ENCODE data around the gene ACOXL.
"Not testable (repeated sequence)": the region's sequence is repeated elsewhere in the genome, so short reads cannot be mapped to it uniquely, and the experiment has no call there.

ACOXL gene

DNA sequence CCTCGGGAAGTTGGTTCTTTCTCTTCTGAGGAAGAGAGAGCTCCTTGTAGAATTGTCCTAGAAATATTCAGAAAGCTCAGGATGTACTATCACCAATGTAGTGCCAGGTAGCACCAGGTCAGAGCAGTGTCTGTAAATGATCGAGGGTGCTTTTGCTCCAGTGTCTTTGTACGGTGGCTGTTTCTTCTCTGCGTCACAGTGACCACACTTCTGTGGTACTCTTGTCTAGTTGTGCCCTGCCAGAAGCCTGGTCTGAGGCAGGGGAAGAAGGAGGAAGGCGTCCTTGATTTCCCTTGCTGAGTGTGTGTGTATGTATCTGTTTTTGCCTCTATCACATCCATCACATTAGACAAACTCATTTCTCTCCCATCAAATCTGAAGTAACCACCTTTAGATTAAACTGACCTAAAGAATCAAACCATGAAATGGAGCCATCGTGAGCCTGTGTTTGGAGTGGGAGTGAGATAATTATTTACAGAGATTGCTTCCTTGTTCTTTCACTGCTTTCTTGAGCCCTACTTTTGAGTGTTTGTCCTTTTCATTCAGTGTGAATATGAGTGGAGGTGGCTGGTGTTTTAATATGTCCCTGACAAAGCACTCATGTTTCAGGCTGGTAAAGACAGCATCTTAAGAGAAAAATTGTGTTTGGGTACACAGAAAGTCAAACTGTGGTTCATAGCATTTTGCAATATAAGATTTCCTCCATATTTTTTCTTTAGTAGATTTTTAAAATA is 97.2 kb downstream of the ACOXL start:
- DNase-seq (ENCODE audit: low read depth): no peak

DNA sequence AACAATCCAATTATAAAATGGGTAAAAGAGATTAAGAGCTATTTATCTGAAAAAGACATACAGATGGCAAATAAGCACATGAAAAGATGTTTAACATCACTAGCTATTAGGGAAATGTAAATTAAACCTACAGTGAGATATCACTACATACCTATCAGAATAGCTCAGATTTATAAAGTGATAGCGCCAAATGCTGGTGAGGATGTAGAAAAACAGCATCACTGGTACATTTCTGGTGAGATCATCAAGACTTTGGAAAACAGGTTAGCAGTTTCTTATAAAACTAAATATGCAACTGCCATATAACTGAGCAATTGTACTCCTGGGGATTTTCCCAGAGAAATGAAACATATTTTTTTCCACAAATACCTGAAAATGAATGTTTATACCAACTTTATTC is 100.4 kb downstream of the ACOXL start:
- DNase-seq (ENCODE audit: low read depth): no peak

DNA sequence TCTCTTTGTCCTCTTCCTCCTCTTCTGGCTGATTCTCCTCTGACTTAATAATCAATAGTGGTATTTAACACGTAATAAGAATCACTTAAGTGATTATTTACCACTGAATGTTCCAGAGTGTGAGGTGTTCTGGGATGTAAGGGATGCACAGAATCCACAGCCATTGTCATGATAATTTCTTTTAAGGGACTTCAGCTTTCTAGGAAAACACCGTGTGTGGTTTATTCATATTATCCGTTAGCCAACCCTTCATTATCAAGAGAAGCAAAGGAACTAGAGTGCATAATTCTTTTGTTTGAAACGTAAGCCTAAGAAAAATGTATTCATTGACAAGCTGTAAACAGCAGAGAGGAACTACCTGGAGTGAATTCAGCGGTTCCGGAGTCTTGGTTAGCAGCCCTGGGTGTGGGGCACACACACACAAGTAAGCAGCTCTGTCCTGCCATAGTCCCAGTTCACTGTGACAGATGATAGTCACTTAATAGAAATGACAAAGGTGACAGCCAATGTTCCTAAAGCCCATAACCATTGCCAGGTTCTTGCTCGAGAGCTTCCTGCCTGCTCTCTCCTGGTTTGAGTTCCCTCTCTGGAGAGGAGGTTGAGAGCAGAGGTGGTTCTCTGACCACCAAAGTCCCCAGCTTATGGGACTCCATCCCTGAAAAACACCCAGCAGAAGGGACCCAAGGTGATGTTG is 101.9 kb downstream of the ACOXL start:
- DNase-seq (ENCODE audit: low read depth): no peak

DNA sequence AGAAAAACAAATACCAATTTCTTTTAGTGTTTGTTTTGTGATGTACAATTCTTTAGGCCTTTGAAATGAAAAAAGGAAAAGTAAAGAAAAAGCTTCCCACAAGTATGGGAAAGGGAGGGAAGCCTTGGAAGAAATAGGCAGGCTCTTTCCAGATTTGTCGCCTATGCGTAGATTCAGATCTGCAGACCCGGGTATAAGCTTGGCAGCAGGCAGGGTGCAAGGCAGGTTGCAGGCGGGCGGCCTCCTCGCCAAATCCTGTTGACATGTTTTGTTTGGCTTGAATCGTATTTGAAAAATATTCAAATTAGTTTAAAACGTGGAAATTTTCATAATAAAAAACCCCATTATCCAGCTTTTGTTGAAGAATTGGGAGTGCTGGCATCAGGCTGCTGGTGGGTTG is 104.3 kb downstream of the ACOXL start:
- DNase-seq (ENCODE audit: low read depth): no peak

DNA sequence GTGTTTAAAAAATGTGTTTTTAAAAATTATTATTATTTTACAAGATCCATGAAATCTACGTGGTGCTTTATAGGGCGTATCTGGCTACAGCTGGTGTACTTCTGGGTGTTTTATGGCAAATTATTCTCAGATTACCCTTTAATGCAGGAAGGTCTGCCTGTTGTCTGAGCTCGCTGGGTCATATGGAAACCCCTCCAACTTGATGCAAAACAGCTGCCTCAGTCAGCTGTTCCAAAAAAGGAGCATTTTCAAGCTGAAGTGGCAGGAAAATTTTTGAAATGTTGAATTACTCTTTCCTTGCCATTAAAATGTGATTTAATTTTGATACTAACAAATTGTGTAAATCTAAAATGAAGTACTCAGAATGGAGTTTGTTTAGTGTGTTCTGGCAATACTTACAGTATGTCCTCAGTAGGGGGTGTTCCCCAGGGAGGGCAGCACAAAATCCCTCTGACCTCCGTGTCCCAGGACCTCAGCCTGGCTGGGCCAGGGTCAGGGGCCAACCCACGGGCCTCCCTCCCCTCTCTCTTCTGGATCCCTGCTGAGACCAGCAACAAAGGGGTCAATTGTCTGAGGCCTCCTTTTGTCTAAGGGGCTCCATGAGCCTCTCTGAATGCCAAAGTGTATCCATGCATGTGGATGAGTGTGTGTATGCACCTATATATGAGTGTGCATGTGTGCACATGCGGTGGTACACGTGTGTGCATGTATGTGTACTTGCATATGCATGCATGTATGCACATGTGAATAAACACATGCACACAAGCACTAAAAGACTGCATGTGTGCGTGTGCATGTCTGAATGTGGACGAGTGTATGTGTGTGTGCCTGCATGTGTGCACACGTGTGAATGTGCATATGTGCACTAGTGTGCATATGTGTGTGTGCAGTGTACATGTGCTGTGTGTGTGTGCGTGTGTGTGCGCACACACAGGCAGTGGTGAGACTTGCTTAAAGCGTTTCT is 105.4 kb downstream of the ACOXL start:
- no peak for DNase-seq (ENCODE audit: low read depth)

DNA sequence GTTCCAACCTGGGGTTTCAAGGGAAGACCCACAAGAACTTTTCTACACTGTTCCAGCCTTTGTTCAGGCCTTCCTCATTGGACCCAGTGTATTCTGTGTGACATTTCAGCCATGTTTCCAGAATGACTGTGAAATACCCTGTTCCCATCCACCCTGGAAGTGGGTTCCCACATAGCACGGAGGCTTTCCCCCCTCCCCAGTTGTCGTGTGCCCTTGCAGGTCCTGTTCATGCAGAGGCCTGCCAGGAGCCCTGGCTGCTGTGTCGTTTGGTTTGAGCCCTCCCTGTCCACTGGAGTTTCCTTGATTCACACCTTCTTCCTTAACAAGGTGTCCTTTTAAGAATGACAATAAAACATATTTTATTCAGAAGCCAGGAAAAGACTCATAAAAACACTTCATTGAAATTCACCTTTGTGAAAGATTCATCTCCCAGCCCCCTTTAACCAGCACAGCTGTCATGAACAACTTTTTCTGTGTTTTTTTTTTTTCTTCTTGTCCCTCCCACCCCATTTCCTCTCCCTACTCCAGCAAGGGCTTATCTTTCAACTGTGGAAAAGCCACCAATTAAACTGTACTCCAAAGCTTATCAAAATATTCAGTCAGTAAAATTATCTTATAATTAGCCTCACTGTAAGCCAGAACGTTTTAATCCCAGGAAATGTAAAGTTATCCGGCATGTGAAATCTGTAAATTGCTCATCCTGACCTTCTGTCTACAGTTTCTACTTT is 106.4 kb downstream of the ACOXL start:
- DNase-seq (ENCODE audit: low read depth): no peak

DNA sequence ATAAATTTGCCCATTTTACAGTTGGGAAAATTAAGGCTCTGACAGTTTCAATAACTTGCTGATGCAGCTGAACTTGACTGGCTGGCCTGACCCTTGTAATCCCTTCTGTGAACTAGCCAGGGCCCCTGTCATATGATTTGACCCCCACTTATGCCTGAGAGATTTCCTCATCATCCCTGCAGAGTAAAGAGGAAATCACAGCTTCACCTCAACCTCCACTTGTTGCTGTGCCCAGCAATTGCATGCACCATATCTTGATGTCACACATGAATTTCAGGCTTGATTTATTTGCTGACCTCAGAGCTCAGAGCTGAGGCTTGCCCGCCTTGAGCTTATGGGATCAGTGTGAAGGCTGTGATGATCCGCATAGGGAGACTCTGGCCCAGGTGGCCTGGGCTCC is 108.1 kb downstream of the ACOXL start:
- no peak for DNase-seq (ENCODE audit: low read depth)

DNA sequence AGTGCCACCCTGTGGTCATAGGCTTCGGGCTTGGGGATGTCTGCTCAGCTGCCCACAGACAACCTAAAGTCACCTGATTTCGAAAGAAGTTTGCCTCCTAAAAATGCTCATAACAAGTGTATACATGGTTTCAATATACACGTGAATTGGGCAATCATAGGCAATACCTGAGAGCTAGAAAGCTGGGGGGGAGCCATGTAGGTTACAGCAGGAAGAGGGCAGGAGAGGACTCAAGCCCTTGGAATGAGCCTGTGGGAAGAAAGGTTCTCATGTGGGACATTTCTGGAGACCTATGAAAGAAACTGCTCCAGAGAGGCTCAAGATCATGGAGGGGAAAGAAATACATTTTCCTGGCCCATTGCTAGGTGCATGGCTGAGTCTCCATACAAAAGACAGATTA is 109.7 kb downstream of the ACOXL start:
- DNase-seq (ENCODE audit: low read depth): no peak

DNA sequence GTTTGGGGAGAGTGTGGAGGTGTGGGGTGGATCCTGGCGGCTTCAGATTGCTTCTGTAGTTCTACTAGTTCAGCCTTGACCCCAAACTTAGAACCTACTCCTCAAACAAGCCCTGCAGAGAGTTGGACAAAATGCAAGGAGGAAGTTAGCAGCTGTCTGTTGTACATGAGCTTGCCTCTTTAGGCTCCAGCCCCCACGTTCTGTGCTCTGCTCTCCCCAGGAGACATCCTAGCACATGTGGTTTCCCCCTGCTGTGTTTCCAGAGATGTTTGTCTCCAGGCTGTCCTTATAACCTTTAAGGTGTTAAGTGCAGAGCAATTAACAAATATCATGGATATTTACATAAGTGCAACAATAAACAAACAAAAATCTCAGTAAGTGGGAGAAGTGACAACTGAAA is 111.1 kb downstream of the ACOXL start:
- DNase-seq (ENCODE audit: low read depth): no peak

DNA sequence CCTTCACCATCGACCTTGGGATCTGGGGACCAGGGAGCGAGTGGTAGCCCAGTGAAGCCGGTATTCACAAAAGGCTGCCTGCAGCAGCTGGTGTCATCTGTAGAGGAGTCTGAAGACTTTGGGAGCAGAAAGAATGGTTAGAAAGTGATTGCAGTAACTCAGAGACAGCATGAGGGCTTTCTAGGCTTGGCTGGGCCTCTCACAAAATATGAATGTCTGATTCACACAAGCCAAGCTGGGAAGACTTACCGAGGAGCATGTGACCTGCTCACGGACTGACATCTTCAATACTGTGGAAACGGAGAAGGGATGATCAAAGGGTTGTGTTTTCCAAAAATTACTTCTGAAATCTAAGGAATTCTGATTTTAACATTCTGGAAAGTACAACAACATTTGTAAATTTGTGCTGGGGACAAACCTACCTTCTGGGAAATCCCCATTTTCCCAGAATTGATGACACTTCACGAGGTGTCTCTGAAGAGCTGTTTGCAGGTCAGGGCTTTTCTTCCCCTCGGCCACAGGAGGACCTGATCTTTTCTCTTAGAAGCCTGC is 111.7 kb downstream of the ACOXL start:
- DNase-seq (ENCODE audit: low read depth): no peak

DNA sequence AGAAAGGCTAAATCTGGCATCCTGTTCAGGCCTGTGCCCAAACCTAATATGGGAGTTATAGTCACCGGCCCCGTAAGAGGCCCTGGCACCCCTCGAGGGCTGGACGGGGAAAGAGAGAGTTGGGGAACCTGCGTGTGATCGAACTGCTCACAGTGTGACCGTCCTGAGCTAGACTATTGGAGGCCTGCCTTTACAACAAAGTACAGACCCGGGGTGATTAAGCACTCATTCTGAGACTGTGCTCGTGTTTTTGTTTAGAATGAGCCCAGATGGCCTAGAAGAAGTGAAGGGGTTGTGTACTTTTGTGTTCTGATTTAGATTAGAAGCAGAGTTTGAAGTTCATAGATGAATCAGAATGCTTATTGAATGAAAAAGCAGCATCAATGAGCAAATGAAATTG is 115.3 kb downstream of the ACOXL start:
- no peak for DNase-seq (ENCODE audit: low read depth)

DNA sequence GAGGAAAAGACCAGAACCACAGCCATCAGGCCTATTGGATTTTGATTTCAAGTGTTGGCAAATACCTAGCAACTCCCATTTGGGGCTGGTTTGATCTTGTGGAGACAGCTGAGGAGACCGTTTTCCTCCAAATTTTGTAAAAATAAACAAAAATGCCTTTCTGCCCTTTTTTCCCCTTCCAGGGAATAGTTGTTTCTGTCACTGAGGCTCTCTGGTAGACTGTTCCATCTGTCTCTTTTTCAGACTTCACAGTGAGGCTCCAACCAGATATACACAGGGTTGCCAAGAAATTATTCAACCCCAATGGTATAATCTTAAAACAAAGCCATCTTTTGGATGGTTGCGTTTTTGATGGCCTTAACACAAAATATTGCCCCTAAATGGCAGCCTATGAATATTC is 115.7 kb downstream of the ACOXL start:
- no peak for DNase-seq (ENCODE audit: low read depth)

DNA sequence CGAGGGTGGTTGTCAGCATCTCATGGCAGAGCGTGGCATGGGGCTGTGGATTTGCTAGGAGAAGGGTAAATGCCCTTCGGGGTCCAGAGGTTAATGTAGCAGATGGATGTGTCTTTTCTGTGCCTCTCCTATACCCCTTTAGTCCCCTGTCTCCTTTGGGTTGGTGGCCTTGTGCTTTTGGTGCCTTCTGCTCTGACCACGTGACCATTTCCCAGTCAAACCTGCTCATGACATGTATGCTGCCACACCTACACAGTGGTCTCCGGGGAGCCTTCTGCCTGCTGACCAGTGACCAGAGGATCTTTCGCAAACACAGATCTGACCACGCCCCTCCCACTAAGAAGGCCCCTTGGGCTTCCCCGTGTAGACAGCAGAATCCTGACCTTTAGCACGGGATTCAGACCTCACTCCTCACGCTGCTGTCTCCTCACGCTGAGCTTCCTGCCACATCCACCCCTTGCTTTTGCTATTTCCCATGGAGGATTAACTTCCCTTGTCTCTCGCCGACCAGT is 116.2 kb downstream of the ACOXL start:
- DNase-seq (ENCODE audit: low read depth): no peak

DNA sequence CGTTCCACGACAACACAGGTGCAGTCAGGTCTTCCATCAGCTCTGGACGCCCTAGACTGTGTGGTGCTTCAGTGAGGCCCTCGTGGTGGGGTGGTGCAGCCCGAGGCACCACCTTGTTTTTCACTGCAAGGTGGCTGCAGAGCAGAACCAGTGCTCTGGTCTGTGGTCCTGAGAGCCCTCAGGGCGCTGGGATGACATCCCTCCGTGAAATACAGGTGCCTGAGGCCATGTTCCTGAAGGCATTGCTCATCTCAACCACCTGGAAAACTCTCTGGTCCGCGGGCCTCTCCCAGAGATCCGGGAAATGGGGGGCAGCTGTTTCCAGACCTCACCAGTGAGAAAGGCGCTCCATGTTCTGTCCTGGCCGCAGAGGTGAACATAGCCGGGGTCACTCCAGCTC is 119.2 kb downstream of the ACOXL start:
- no peak for DNase-seq (ENCODE audit: low read depth)

DNA sequence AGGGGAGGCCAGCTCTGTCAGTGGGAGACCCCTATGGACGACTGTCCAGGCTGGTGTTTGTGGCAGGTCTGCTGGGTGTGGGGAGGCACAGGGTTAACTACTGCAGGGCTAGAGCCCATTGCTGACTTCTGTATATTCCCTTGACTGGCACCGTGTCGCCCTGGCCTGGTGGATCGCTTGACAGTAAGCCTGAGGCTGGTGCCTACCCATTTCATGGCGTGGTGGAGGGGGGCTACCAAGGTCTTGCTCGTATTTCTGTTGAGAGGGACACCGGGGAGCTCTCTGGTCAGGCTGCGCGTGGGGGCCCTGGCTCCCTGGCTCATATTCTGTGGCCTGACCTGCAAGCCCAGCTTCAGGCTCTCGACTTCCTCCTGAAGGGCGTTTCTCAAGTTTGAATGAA is 119.7 kb downstream of the ACOXL start:
- DNase-seq (ENCODE audit: low read depth): no peak

DNA sequence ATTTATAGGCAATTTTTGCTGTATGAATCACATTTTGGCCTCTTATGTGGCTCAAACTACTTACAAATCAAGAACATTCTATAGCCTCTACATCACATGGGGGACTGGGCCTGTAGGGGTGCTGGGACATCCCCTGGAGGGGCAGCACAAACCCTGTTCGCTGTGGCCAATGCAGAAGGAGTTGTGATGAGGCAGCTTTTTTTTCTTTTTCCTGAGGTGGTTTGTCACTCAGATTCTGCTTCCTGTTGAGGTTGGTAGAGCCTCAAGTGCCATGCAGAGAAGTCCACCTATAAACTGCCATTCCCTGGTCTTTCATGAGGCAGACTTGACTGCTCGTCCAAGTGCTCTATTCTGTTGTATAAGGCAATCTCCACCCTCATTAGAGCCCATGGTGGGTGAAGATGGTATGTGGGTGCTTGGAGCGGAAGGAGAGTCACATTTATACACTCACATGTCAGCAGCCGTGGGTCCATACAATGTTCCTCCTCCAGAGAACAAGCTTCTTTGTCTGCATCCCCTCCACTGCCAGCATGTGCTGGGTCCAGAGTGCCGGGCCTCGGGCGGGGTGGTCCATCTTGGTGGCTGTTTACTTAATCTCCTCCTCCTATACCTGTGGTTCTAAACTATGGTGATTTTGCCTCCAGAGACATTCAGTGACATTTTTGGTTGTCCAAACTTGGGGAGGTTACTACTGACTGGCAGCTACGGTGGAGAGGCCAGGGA is 120.3 kb downstream of the ACOXL start:
- DNase-seq (ENCODE audit: low read depth): no peak

DNA sequence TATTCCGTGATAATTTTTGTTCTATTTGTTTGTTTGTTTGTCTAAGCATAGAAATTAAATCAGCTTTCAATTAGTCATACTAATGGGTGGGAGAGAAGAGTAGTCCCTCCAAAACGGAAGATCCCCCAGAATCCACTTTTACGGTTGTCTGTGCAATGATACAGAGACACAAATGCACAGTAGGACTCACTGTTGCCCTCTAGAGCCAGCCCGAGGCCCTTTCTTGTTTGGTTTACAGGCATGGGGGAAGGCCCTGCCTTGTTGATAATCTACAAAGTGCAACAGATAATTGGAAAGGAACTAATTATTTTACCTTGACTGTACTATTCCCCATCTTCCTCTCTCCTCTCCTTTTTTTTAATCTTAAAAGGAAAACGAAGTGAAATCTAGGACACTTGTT is 121.1 kb downstream of the ACOXL start:
- peak; percentile 44 for DNase-seq (ENCODE audit: low read depth)

DNA sequence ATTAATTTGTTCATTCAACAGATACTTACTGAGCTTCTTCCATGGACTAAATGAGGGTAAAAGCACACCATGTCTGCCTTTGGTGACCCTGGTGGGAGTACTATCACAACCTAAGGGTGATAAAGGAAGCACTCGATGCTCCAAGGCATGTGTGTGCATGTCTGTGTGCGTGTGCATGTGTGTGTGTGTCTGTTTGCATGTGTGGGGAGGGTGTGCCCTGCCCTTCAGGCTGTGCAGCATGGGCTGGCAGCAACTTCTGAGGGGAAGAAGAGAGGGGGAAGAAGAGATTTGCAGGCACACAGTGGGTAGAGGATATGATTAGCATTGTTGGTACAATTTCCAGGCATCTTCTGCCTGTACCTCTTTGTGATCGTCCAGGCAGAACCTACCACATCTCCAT is 121.6 kb downstream of the ACOXL start:
- DNase-seq (ENCODE audit: low read depth): no peak

DNA sequence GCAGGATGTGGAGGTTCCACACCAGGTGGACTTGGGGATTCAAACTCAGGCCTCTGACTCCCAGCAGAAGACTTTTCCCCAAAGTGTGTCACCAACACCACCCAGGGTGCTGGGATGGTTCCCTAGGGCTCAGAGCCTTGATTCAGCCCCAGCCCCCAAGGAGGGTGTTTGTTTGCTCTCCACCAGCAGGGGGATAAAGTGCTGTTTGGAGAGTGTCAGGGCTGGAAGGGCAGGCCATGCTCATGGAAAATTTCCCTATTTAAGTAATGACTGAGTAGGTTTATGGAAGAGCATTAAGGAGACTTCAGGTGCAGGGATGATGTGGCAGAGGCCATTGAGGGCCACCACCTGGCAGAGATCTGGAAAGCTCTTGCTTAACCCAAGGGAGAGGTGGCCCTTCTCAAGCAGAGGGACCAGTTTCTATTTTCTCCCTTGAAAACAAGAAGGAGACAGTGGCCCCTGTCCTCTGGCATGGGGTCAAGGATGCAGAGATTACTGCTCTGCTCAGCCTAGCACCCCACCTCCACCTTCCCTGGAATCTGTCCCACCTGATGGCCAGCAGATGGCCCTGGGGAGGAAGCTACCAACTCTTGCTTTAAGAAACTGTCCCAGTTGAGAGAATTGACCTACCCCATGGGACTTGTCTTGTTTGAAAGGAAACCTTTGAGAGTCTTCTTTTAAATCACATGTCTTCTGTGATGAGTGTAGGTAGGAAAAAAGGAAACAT is 122.1 kb downstream of the ACOXL start:
- no peak for DNase-seq (ENCODE audit: low read depth)

DNA sequence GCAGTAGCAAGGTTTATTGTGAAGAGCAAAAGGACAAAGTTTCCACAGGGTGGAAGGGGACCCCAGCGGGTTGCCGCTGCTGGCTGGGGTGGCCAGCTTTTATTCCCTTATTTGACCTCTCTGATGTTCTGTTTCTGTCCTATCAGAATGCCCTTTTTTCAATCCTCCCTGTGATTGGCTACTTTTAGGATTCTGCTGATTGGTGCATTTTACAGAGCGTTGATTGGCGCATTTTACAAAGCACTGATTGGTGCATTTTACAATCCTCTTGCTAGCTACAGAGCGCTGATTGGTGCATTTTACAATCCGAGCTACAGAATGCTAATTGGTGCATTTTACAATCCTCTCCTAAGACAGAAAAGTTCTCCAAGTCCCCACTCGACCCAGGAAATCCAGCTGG is 123.5 kb downstream of the ACOXL start:
- not testable (repeated sequence) for DNase-seq (ENCODE audit: low read depth)

Data from activated T-cell treated with anti-CD3 and anti-CD28 coated beads for 48 hours (primary cell).